ENCODE data around the gene MRPS2.

GRCh38 chr9:135494791-135495559 lies 5.5 kb upstream of the MRPS2 start:
- no peak for TF ChIP-seq REST (IDR thresholded peaks at IDR 0.05)
- TF ChIP-seq CTCF (IDR thresholded peaks at IDR 0.05; ENCODE audit: low read depth, low read length, missing input control): no peak
- TF ChIP-seq JUND (IDR thresholded peaks at IDR 0.05): no peak
- TF ChIP-seq TAF1 (conservative IDR thresholded peaks at IDR 0.05): no peak
- TF ChIP-seq FOXA1 (IDR thresholded peaks at IDR 0.05): no peak
- no peak for TF ChIP-seq RXRA (IDR thresholded peaks at IDR 0.05)
- TF ChIP-seq MAX (IDR thresholded peaks at IDR 0.05): no peak
- no peak for TF ChIP-seq RAD21 (IDR thresholded peaks at IDR 0.05)
- no peak for TF ChIP-seq YY1 (IDR thresholded peaks at IDR 0.05)
- no peak for TF ChIP-seq SP1 (IDR thresholded peaks at IDR 0.05)

All from liver (tissue), 3 donors.